ENCODE data around the gene TTLL11.

DNA sequence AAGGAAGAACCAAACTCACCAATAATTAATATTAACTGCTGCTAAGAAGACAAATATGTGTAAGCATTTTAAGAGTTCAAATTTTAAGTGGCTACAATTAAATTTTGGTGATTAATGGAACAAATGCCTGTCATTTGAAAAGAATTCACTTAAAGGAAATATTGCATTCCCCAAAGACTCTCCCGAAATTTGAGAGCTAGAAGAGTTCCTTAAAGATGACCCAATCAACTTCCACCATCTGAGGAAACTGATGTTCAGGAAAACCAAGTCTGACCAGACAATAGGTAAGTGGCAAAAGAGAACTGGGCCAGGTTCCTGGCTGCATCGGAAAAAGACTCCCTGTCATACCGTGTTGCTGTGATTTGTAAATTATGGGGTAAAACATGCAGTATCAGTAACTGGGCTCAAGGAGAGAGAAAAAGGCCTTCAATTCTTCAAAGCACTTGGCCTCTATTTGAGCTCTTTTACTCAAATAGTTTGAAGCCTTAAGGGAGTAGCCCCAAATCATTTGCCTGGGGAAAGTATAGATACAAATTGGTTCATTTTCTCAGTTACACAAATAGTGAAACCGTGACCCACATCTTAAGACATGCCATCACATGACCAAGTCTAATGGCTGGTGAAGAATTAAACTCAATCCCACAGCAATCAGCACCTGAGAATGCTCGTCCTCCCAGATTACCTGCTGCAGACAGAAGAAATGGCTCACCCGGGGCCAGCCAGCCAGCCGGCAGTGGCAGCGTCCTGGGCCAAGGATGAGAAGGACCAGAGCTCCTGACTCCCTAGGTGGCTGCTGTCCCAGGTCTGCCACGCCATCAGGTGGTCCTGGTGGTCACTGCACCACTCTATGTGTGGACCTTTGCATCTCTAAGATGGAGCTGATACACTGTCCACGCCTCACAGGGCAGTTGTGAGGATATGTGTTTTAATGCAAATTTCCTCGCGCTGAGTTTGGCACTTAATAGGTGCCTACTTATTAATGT is 162.9 kb downstream of the TTLL11 start:
- TF ChIP-seq, protein P1, sequence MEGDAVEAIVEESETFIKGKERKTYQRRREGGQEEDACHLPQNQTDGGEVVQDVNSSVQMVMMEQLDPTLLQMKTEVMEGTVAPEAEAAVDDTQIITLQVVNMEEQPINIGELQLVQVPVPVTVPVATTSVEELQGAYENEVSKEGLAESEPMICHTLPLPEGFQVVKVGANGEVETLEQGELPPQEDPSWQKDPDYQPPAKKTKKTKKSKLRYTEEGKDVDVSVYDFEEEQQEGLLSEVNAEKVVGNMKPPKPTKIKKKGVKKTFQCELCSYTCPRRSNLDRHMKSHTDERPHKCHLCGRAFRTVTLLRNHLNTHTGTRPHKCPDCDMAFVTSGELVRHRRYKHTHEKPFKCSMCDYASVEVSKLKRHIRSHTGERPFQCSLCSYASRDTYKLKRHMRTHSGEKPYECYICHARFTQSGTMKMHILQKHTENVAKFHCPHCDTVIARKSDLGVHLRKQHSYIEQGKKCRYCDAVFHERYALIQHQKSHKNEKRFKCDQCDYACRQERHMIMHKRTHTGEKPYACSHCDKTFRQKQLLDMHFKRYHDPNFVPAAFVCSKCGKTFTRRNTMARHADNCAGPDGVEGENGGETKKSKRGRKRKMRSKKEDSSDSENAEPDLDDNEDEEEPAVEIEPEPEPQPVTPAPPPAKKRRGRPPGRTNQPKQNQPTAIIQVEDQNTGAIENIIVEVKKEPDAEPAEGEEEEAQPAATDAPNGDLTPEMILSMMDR (conservative IDR thresholded peaks at IDR 0.05) = no peak
- no peak for TF ChIP-seq EZH2 (IDR thresholded peaks at IDR 0.05; ENCODE audit: low read depth)

All from PC-9 (cell line).